Measurements from ENCODE around the gene ERCC6L.
"Not testable (repeated sequence)": the region's sequence is repeated elsewhere in the genome, so short reads cannot be mapped to it uniquely, and the experiment has no call there.

The ERCC6L gene

DNA sequence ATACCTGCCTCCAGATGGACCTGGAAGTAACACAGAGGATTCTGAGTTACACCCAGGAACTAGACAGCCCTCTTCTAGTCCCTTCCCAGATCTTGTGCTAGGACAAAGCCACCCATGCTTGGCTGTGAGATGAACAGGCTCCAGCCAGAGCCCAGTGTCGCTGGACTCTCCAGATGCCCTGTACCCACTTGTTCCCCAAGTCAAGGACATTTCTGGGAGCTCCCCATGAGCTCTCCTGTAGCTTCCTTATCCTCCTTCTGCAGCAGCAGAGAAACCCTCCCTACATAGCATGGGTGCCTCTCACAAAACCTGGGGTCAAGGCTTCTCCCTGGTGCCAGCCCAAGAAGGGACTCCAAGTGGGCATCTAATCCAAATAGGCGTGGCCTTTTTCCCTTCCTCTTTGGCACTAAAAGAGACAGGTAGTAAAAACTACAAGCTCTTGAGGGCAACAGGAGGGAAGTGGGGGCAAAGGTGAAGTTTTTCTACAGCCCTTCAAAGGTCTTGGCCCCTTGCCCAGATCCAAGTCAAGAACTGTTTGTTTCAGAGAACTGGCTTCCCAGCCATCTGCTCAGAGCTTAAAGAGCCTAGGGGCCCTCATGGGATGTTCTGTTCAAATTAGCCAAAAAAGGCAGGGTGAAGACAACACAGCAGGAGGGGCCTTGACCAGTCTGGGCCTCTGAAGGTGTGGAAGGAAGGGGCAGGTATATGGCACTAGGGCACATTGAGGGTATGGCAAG lies 8.5 kb upstream of the ERCC6L start:
- DNase-seq, result no peak

DNA sequence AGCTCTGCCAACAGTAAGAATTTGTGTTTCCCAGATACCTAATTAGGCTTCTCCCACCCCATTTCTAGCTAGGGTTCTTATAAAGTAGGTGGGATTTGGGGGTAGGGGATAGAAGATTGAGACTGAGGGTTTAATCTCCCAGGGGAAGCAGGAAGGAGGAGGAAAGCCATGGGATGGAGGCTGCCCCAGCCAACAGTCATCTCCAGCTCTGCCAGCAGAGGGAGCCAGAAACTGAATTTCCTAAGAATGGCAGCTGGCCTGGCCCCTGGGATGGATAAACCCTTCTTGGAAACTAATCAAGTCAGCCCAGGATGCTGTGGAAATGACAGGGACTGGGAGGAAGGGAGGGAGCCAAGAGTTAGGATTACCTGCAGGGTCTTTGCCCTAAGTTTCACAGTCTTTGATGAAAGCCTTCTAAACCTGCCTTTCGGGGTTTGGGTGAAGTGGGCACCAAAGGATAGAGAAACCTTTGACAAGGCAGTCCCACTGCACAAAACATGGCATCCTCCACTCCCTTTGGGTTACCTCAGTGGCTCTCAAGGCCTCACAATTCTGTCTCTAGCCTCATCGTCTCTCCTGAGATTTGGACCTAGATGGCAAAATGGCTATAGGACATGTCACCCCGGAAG lies 6.7 kb upstream of the ERCC6L start:
- DNase-seq, result no peak

DNA sequence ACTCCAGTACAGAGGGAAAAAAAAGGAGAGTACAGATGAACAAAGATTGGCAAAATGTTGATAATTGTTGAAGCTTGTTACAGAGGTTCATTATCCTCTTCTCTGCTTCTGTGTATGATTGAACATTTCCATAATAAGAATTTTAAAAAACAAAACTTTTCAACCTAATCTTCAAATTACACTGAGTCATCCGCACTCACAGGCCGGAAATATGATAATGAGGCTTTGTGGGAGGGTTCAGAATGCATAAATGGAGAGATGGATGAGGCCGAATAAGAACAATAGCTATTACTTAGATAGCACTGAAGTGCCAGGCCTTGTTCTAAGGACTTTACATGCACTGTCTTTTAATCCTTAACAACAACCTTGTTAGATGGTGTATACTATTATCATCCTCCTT lies 4.6 kb upstream of the ERCC6L start:
- DNase-seq, result no peak

DNA sequence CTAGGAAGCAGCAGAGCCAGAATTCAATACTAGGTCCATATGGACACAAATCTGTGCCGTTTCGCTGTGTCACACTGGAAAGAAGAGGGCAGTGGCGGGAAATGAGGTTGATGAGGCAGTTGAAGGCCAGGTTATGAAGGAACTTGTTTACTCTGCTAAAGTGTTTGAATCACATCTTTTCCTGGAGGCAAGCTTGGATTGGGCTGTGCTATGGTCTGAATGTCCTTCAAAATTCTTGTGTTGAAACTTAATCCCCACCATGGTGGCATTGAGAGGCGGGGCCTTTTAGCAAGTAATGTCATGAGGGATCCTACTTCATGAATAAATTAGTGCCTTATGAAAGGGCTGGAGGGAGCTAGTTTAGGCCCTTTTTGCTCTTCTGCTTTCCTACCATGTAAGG lies 2.1 kb upstream of the ERCC6L start:
- no peak for DNase-seq

DNA sequence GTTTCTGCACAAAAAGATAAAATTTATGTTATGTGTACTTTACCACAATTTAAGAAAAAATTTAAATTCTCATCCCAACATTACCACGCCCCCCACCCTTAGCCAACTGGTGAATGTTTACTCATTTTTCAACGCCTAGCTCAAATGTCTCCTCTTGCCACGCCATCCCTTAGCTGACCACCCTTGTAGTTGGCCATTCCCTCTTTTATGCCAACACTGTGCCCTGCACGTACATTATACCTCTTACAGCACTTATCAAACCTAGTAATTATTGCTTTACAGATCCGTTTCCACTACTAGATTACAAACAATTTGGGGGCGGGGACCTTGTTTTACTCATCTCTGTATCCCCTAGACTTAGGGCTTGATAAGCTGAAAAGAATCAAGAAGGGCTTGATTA lies 644 bp downstream of the ERCC6L start:
- no peak for DNase-seq

DNA sequence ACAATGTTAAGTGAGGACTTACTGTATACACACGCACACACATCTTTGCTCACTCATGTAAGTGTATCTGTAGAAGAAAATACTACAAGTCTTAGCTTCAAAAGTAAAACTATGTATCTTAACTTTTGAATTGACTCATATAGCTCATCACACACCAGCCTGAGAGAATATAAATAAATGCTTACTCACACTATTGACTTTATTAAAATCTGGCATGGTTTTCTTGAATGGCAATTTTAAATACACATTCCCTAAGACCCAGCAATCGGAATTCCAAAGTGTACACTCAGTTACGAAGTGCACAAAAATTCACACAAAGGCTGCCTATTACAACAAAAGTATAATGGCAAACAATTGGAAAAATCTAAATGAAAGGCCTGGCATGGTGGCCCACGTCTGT lies 2.0 kb downstream of the ERCC6L start:
- no peak for DNase-seq

DNA sequence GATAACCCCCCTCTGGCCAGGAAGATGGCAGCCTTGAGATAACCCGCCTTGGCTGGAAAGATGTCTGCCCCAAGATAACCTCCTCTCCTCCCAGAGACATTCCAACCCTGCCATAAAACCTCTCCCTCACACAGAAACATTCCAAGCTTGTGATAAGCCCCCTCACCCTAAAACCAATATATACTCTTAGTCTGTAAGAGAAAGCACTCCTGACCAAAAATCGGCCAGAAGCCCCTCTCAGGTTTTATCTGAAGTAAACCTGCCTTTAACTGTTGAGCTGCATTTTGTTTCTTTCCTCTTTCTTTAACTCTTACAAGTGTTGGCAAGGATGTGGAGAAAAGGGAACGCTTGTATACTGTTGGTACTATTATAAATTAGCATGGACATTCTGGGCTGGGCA lies 8.5 kb downstream of the ERCC6L start:
- DNase-seq, result no peak

DNA sequence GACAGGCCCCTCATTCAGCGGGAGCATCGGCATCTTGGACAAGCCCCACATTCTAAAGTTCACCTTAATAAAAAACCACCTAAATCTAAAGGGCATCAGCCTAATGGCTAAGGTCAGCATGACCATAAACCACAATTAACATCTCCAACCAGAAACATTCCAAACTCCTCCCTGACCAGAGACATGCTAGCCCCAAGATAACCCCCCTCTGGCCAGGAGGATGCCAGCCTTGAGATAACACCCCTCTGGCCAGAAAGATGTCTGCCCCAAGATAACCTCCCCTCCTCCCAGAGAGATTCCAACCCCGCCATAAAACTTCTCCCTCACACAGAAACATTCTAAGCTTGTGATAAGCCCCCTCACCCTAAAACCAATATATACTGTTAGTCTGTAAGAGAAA lies 18.5 kb downstream of the ERCC6L start:
- not testable (repeated sequence) for DNase-seq

DNA sequence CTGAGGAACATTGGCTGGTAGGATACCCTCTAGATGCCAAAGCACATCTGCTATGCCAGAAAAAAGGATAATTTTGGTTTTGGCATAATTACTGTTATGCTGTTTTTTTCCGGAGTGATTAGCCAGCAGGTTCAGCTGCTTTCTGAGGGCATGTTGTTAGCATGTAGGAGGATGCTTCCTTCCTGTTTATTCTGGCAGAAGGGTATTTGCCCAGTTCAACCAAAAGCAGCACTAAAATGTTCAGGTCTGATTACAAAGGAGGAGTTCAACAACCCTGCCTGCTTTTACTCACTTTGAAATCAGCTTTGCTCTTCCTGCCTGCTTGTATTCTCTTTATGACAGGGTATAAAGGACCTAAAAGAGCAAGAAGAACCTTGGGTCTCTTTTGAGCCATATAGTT lies 21.9 kb downstream of the ERCC6L start:
- no peak for DNase-seq

DNA sequence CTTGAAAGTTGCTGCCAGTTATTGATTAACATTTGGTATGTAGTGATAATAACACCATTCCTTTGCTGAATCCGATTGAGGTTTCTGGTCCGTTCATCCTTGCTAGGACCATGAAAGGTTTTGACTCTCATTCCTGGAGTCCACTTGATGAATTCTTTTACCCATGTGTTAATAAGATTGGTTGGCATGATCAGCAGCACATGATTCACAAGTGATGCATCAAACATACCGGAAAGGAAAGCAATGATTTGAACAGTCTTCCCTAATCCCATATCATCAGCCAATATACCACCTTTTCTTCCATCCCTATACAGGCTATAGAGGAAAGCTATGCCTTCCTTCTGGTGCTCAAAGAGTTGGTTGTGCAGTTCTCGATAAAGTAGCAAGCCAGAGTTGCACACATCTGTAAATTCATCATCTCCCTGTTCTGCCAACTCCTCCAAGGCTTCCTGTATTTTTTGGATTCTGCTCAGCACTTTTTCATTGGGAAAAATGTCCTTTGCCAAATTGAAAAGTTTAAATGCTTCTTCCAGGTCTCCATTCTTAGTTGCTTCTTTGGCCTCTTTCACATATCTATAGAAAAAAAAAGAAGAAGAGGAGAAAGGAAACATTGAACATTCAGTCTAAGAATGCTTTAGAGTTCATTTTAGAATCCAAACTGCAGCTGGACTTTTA lies 30.6 kb downstream of the ERCC6L start:
- DNase-seq, result no peak

DNA sequence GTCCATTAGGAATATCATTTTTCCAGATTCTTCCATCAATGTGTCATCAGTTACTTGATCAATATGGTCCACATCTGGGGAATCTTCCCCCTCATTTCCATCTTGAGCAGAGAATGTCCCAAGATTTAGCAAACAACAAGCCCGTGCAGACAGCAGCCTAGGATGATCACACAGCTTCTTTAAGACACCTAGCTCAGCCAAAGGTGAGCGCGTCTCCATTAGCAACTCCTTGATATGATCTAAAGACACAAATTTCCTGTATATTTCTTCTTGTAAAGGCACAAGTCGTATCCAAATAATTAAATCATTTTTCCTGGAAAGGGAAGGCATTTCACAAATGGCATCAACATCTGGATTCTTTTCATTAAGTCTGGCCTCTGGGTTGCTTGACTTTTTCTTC lies 31.5 kb downstream of the ERCC6L start:
- no peak for DNase-seq

DNA sequence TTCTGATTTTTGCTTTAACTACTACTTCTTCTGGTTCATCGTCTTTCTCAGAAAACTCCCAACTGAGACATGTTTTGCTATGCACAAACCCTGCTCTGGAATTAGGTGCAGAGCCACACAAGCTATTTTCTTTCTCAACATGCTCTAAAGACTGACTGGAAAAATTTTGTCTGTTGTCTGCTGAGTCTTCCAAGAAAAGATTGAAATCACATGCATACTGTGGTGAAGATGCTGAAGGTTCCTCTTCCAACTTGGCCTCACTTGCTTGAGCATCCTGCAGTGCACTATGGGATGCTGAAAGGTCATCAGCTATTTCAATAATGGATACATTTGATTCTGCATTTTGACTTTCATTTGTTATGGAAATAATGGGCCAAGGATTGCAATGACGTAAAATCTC lies 33.1 kb downstream of the ERCC6L start:
- DNase-seq, result no peak

DNA sequence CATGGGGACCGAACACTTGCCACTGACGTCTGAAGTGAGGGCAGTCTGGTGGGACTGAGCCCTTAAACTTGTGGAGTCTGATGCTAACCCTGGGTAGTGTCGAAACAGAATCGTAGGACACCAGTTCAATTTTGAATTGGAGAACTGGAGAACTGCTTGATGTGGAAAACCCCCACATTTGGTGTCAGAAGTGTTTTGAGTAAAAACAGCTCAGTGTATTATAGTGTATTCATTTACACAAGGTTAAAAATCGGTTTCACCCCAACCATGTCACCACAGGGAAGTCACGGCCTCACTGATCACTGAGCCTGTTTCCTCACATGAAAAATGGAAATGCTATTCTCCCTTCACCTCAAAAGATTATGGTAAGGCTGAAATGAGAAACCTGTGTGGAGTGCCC lies 35.4 kb downstream of the ERCC6L start:
- no peak for DNase-seq

DNA sequence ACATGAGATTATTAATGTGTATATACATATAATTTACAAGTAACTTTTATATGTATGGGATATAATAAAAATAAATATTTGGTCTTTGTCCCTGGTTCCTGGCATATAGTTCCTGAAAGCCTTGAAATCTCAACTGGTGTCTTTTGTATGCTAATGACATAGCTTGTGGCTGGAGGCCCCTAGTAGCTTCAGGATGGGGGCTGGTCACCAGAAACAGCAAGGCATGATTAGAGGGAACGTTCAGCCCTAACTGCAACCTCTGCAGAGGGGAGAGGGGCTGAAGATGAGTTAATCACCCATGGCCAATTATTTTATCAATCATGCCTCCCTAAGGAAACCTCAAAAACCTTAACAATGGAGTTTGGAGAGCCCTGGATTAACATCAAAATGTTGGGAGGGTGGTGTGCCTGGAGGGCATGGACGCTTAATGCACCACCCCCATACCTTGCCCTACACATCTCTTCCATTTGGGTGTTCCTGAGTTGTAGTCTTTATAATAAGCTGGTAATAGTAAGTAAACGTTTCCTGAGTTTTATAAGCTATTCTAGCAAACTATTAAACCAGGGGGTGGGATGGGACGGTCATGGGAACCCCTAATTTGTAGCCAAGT lies 35.9 kb downstream of the ERCC6L start:
- DNase-seq, result no peak

DNA sequence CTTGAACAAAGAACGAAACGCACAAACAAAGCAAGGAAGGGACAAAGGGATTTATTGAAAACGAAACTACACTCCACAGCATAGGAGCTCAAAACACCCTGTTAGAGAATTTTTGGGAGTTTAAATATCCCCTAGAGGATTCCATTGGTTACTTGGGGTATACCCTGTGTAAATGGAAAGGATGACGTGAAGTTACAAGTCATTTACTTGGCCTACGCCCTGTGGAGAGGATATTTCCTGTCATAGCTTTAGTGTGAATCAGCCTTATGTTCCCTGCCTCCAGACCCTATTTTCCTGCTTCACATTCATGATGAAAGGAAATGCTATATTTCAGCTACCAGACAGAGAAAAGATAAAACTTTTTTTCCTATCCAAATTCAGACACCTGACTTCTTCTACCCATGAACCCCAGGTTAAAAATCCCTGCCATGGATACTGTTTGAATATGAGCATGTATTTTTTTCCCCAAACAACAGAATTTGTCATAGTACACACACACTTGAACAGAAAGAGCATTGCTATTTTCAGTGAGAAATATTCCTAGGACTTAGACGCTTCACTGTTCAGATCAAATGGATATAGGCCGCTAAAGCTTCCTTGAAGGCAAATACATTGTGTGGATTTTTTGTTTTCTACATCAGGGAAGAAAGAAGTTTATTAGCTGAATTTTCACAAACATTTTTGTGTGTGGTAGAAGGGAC lies 36.8 kb downstream of the ERCC6L start:
- DNase-seq, result no peak

DNA sequence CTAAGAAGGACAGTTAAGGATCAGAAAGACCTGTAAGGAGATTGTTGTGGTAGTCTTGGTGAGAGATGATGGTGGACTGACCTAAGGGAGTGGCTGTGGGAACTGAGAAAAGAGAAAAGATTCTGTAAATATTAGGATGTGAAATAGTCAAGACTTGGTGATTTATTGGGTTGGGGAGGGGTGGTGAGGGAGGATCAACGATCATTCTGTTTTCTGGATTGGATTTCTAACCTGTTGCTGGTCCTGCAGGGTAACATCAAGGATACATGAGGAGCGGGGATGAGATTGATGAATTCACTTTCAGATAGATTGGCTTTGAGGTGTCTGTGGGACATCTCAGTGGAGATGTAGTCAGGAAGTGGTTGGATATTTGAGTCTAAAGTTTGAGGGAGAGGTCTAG lies 55.9 kb downstream of the ERCC6L start:
- no peak for DNase-seq

DNA sequence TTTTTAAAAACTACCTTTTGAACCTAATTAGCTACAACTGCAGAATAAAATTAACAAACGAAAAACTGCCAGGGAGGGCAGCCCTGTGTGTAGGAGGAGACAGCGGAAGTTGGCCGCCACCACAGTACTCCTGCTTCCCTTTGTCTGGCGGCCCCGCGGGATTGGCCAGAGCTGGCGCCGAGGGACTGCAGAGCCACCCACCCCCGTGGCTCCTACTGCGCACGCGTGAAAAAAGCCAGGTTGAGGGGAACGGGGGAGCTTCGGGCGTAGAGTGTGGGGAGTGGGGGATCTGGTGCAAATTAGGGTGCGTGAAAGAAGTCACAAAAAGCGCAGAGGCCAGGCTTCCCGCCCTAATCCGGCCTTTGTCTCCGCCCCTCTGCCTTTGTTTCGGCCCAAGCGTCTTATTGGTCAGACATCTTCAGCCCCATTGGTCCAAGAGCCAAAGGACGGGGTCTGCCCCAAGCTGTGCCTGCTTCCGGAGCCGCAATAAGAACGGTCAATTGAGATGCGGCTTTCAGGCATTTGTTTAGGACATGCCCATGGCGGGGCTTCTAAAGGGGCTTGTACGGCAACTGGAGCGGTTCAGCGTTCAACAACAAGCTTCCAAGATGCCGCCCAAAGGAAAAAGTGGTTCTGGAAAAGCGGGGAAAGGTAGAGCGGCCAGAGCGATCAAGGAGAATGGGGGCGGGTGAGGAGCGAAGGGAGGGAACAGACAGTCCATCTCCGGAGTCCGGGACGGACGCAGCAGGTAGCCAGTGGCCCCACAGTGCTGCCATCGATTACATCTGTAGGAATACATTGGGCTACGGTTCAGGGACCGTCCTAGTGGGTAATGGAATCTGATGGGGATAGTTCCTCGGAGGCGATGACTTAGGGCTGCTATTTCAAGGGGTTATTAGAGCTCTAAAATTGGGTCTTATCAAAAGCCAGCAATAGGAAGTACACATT lies 57.4 kb downstream of the ERCC6L start, which contains the start of gene PIN4:
PIN4 (plus strand) TSS at position 580 of the 948 bp plus-strand sequence; CDS start at position 609, 29 bp downstream.
- peak; percentile 93 for DNase-seq

DNA sequence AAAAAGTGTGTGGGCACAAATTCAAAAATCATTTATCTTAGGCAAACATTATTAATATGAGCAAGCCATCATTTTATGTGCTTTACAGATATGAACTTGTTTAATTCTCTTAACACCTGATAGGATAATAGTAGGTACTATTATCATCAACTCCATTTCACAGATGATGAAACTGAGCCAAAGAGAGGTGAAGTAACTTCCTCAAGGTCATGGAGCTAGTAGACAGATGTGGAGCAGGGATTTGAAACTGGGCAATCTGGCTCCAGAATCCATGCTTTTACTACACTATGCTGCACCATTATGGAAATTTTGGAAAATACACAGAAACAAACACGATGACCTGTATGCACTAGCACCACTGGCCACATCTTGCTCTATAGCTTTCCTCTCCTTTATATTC lies 58.3 kb downstream of the ERCC6L start:
- DNase-seq, result no peak

DNA sequence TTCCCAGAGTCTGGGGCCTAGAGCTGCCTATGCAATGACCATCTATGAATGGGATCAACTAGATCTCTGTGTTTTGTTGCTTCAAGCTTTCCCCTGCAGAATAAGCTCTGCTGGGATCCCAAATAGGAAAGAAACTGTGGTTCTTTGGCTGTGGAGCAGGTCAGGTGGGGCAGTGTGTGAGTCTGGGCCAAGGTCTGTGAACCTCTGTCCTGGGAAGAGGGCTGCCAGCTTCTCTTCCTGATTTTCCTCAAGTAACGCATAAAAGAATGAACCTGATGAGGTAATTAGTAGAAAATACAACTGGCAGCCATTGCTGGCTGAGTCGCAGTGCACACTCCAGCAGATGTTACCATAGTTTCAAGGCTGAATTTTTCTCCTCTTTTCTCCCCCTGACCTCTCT lies 61.8 kb downstream of the ERCC6L start:
- DNase-seq, result no peak

DNA sequence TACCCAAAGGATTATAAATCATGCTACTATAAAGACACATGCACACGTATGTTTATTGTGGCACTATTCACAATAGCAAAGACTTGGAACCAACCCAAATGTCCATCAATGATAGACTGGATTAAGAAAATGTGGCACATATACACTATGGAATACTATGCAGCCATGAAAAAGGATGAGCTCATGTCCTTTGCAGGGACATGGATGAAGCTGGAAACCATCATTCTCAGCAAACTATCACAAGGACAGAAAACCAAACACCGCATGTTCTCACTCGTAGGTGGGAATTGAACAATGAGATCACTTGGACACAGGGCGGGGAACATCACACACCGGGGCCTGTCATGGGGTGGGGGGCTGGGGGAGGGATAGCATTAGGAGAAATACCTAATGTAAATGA lies 62.5 kb downstream of the ERCC6L start:
- DNase-seq, result not testable (repeated sequence)

DNA sequence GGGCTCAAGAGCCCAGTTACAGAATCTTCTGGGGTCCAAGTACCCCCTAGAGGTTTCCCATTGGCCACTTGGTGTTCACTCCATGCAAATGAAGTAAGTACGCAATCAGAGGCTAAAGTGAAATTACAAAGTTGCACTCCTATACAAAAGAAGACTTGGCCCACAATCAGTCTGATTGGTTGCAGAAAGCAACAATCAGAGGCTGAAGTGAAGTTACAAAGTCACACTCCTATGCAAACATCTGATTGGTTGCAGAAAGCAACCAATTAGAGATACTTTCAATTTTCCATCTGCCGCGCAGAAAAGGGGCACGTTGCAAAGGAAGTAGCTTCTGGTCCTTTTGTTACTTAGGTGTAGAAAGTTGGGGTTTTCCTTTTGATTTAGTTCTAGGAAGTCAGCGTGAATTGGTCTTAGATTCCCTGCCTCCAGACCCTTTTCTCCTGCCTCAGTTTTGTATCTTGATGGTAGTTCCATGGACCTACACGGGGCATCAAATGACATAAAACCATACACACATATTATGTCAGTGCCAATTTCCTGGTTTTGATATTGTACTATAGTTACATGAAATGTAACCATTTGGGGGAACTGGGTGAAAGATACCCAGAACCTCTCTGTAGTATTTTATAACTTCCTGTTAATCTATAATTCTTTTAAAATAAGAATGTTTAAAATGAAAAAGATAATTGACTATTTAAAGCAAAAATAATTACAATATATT lies 69.7 kb downstream of the ERCC6L start:
- no peak for DNase-seq
